Medulla oblongata (tissue), 1 donor: ENCODE measurements around the gene SLC22A31.

ENCODE experiments used
- DNase-seq: peaks from one replicate; pipeline ENCODE4 v3.0.0-alpha.2; 2015; ENCODE audit errors: extremely low spot score

Gene SLC22A31

DNA sequence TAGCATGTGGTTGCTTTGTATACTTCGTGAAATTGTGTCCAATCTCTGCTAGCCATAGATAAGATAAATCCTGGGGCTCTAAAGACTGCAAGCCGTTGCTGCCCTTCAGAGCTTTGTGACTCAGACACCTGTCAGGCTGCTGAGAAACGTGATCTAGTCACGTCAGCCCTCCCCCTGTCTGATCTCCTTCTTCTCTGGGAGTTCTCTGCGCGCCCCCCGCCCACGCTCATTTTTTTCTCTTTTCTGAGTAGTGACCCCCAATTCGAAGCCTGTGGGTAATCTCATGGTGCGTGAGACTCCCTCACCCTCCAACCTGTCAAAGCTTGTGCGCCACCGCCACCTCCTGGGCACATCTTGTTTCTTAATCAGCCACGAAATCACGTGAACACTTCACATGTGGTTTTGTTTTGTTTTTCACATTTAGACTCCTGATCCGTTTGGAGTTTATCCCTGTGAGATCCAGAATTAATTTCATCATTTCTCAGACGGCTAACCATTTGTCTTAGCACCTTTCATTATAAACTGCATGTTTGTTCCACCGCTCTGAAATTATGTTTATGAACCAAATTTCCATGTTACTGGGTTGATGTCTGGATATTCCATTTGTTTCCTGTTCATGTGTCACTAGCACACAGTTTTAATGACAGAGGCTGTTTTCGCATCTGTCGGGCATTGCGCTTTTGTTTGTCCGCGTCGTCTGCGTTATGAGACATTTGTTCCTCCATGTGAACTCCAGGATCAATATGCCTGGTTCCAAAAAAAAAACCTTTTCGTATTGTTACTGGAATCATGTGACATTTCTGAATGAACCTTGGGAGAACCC lies 16.2 kb upstream of the SLC22A31 start:
- peak; percentile 88 for DNase-seq

DNA sequence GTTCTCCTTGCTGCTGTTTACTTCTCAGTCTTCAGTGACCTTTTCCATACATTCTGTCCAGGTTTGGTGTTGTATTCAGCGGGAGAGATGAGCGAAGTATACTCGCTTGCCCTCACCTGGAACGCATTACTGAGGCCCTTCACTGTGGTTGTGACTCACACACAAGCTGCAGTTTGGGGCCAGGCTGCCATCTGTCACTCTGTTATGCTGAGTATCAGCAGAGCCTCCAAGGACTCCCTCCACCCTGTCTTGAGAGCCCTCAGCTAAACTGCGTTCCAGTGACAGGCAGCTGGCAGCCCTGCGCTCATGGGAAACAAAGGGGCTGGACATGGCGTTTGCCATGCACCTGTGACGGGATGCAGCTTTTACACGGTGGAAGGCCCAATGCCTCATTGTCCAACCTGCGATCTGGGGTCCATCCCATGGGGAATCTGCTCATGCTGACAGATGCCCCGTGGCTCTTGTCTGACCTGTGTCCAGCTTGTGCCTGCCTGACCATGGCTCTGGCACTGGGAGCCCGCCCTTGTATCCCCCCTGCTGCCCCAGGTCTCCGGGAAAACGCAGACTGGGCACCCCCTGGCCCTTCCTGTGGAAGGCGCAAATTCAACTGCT lies 10.7 kb upstream of the SLC22A31 start:
- no peak for DNase-seq

DNA sequence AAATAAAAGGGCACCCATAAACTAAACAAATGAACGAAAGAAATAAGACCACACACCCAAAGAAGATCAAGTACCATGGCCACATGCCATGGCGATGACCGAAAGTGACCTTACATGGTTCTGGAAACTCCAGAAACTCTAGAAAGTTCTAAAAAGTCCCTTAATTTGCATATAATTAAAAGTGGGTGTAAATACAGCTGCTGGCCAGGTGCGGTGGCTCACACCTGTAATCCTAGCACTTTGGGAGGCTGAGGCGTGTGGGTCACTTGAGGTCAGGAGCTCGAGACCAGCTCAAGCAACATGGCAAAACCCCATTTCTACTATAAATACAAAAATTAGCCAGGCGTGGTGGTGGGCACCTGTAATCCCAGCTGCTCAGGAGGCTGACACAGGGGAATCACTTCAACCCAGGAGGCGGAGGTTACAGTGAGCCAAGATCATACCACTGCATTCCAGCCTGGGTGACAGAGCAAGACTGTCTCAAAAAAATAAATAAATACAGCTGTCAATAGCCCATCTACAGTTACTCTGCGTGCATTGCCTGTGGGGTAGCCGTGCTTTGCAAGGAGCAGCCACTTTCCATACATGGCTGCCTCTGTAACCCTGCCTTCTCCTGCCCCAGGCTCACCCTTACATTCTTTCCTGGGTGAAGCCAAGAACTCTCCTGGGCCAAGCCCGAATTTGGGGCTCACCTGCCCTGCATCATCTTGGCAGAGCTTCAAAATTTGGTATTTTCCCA lies 10.0 kb upstream of the SLC22A31 start:
- no peak for DNase-seq

DNA sequence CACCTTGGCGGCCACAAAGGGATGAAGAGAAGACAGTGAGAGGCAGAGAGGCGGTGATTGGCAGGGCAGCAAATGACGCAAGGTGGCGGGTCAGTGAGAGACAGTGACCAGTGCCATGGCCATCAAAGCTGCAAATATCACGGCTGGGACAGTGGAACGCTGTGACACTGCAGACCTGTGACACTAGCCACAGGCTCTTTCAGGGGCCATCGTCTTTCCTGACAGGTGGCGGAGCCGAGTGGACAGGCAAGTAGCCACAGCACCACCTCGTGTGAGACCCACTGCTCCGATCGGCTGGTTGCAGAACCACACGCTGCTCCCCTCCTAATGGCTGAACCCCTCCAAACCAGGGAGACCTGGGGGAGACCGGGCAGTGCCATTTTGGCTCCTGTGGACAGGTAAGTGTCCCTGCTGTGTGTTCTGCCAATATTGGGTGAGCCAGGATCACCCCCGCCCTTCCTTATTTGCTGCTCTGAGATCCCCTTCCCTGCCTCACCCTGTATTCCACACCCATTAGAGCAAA lies 9.2 kb upstream of the SLC22A31 start:
- no peak for DNase-seq

DNA sequence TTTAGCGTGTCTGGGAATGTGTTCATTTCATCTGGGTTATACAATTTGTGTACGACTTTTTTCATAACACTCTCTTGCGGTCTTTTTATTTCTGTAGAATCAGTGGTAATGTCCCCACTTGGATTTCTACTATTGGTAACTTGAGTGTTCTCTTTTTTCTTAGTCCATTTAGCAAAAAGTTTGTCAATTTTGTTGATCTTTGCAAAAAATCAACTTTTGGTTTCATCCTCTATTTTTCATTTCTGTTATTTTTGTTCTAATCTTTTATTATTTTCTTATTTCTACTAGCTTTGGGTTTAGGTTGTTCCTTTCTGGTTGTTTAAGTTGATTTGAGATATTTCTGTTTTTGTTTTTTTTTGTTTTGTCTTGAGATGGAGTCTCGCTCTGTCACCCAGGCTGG lies 7.7 kb upstream of the SLC22A31 start:
- DNase-seq = no peak

DNA sequence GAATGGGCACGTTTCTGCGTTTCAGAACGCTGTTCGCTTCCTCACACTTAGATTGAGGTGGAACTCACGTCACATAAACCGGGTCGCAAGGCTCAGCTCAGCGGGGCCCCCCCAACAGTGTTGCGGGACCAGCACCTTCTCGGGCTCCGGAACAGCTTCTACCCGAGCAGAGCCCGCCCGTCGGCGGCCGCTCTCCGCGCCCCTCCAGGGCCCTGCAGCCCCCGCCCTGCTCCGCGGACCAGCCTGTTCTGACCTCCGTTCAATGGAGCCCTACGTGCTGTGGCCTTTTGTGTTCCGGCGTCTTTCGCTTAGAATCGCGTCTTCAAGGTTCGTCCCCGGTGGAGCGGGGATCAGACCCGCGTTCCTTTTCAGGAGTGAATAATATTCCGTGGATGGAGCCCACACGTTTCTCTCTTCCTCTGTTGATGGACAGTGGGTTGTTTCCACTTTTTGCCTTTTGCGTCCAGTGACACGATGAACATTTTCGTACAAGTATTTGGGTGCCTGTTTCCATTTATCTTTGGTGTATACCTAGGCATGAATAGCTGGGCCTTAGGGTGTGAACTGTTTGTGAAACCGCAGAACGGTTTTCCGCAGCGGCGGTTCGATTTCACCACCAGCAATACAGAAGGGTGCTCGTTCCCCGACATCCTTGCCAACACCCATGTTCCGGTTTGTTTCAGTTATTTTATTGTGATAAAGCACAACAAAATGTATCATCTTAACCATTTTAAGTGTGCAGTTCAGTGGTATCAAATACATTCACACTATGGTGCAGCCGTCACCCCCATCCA lies 2.3 kb upstream of the SLC22A31 start:
- DNase-seq = no peak

DNA sequence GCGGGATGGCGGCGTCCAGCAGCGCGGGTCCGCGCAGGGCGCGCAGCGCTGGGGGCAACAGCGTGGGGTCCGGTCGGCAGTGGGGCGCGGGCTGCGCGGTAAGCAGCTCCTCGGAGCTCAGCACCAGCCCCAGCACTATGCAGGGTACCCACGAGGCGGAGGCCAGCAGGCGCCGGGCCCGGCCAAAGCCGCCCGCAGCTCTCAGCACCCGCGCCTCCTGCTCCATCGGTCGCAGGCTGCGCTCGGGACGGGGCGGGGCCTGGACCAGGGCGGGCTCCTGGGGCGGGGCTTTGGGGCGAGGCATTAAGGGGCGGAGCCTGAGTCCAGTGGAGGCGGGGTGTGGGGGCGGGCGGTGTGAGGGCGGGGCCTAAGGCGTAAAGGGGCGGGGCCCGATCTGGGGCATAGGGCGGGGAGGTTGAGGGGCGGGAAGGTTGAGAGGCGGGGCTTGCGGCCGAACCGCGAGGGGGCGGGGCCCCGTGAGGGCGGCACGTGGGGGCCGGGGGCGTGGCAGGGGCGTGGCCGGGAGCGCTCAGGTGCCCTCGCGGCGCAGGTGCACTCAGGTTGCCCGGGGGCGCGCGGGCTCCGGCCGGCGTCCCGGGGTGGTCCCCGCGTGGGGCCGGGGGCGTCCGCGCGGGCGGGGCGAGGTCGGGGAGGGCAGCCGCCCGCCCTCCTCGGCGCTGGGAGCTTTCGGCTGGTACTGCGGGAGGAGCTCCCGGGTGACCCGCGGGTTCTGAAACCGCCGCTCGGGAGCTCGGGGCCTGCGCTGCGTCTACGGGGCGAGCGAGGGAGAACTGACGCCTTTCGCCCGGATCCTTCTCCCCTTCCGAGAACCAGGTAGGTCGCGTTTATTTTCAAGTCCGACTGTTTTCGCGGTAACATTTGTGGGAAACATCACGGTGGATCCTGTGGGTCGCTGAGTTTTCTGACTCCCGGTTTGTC lies 1.4 kb upstream of the SLC22A31 start:
- DNase-seq = no peak

DNA sequence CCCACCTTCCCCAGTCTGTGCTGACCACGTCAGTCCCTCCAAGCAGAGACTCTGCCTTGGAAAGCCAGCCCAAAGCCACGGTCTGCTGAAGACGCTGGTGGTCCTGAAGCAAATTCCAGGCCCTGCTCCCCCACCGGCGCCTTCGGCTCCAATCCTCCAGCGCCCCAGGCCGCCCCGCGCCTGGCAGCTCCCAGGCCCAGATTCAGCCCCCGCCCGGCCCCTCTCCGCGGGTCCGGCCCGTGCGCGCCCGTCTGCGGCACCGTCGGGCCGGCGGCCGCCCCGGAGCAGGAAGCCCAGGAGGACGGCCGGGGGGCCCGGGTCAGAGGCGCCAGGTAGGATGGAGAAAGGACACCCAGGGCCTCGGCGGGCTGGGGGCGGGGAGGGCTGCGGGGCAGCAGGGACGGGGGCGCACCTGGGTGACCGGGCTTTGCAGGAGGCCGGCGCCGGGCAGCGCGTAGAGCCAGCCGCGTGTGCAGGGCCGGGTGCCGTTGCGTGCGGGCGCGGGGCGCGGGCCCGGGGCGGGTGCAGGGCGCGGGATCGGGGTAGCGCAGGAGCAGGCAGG lies 594 bp upstream of the SLC22A31 start:
- DNase-seq = no peak

DNA sequence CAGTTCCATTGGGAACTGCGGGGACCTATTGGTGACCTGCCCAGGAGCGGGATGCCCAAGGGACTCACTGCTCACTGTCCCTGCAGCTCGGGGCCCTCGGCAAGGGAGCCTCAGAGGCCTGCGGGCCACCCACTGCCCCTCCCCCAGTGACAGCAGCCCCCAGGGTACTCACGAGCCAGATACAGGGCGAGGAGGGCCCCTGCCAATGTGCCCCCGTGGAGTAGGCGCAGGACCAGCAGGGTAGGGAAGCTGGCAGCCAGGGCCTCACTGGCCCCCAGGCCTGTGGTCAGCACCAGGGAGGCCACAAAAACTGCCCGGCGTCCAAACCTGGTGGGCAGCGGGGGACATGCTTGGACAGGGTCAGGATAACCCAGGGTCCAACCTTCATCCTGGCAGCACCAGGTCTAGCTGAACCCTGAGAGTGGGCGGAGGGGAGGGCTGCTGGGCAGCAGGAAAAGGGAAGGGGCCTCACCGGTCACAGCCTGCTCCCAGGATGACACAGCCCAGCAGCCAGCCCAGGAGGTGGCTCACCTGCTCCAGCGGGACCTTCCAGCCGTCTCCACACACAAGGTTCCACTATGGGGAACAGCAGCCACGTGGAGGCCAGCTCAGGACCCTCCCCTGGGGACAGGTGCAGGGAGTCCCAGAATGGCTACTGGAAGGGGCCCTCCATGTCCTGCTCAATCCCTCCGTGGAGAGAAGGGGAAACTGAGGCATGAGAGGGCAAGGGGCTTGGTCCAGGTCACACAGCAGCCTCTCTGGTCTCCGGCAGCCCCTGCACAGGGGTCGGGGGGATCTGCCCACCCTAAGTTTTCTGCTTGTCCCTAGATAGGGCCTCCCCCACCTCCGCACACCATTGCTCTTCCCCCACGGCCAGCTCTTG lies 855 bp downstream of the SLC22A31 start:
- no peak for DNase-seq

DNA sequence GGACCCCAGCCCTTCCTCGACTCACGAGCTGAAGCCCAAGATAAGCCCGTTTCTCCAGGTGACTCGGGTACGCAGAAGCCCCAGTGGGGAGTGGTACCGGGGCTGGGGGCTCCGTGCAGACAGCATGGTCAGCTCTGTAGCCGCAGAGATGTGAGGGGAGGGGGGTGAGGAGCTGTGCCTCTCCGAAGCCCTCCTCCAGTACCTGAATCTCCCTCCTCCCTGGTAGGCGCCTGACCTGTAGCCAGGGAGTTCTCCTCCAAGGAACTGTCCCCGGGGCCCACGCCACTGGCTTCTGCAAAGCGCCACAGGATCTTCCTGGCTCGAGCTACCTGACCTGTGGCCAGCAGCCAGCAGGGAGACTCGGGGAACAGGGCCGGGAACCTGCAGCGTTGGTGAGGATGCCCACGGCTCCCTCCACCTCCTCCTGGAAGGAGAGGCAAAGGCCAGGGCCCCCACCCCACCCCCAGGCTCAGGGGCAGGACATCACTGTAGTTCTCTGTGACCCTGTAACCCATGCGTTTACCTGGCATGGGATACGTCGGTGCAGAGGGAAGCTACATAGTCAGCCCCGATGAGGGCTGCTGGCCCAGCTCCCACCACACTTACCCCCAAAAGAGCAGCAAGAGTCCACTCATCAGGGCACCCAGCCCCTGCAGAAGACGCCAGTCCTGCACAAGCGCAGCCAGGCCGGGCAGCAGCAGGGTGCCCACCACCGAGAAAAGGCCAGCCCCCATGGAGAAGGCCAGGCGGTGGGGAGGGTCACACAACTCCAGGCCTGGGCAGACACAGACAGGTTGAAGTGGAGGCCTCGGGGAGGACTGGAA lies 1.7 kb downstream of the SLC22A31 start:
- DNase-seq = no peak

DNA sequence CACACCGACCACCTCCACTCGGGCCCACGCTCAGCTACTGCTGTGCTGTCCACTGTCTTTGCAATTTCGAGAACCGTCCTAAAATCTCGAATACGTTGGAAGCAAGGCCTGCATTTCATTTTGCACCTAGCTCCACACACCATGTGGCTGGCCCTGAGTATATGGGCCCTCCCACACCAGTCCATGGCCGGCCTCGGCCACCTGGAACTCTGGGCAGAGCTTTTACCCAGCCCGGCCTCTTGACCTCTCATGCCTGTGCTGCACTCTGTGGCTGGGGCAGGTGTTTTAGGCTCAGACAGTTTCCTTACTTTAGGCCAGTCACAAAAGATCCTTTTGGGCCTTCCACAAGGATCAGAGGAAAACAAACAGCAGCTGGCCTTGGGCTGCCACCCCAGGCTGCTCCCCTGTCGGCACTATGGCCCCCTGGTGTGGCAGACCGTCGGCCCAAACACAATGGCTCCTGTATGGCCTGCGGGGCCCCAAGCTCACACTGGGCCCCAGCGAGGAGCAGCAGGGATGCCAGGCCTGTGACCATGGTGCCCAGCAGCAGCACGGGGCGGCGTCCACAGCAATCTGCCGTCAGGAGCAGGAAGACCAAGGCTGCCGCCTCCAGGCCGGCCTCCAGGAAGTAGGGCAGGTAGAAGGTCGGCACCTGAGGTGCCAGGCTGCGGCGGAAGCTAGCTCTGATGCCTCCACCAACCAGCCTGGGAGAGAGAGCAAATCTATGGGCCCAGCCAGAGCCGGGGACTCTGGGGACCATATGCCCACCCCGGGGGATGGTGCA lies 2.5 kb downstream of the SLC22A31 start:
- no peak for DNase-seq

DNA sequence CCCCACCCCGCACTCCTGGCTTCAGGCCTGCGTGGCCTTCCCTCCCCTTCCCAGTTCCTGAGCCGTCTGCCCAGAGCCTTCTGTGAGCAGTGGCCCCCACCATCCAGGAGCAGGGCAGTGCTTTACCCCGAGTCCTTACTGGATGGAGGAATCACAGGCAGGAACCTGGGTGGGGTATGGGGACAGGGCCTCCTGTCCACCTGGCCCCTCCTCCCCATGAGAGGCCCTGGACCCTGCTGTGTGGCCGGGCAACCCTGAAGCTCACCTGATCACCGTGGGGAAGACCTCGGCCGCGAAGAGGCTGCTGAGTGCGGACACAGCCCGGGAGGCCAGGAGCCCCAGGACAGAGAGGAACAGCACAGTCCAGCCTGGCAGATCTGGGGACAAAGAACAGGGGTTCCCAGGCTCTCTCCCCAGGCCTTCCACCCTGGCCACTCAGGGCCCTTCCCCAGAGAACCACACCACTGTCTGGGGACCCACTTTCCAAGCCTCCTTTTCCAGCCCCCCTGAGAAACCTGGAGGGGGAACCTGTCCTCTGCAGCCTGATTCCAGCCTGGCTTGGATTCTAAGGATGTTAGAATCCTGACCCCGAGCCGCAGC lies 3.2 kb downstream of the SLC22A31 start:
- DNase-seq = no peak

DNA sequence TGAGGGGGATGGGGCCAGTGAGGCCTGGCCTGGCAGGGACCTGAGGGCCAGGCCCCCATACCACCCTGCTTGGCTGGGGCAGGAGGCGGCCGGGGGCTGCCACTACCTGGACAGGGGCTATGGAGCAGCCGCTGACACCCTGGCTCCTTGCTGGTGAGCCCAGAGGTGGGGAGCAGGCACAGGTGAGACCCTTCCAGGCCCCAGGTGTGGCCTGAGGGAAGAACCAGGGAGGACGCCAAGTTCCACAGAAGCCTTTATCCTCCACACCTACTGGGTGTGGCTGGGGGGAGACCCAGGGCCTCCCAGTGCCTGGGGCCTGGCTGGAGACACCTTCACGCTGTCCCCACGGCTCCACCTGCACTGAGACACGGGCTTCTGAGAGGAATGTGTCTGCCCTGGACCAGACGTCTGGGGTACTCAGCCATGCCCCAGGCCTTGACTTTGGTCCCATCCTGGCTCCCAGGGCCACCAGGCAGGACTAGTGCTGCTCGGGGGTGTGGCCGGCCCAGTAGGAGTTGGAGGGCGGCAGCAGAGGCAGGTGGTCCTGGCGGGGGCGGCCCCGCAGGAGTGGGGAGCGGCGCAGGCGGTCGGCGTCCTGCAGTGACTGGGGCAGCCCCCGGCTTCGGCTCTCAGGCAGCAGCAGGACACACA lies 4.7 kb downstream of the SLC22A31 start:
- DNase-seq = no peak

DNA sequence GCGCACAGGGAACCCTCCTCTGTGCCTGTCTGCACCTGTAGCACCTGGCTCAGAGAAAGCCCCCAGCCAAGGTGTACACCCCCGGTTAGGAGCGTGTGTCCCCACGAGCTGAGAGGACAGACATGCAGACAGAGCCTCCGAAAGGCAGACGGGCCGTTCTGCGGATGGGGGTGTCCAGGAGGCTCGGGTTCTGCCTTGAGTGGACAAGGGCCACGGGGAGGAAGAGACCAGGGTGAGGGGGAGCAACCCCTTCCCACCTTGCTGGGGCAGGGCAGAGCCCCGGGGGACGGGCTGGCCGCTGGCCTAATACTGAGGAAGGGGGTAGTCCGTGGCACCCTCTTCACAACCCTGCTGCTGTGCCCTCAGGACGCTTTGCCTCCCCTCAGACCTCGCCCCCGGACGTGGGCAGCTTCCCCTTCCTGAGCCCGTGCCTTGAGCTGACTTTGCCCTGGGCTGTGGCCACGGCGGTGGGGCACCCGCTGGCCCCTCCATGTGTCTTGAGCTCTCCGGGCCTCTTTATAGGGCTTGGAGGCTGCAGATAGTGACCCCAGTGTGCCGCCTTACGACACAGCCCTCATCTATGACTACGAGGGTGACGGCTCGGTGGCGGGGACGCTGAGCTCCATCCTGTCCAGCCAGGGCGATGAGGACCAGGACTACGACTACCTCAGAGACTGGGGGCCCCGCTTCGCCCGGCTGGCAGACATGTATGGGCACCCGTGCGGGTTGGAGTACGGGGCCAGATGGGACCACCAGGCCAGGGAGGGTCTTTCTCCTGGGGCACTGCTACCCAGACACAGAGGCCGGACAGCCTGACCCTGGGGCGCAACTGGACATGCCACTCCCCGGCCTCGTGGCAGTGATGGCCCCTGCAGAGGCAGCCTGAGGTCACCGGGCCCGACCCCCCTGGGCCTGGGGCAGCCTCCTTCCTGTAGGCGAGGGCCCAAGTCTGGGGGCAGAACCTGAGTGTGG lies 5.7 kb downstream of the SLC22A31 start:
- DNase-seq = no peak

DNA sequence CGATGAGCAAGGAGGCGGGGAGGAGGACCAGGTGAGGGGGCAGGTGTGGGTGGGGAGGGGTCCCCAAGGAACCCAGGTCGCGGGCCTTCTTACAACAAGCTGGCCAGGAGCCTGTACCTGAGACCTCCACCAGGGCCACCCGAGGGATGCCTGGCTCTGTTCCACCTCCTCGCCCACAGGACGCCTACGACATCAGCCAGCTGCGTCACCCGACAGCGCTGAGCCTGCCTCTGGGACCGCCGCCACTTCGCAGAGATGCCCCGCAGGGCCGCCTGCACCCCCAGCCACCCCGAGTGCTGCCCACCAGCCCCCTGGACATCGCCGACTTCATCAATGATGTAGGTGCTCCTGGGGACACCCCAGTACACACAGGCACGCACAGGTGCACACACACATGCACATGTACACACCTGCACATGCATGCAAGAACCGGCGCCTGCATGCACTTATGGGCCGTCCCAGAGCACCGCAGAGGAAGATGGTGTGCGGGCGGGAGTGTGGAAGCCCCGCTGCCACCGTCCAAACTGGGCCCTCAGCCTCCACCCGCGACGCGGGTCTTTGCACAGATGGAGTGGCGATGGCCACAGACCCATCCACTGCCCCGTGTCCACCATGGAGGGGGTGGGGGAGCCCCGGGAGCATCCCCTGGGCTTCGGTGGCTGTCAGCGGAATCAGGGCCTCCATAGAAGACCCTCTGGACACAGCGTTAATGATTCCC lies 6.6 kb downstream of the SLC22A31 start:
- DNase-seq = no peak
